WTC11 (cell line): ENCODE measurements around the gene OPCML. TPM values are rescaled to one million over a fixed set of nuclear protein-coding genes. Genes with fewer than 3 reads are reported as not detected.

ENCODE experiments used
- ATAC-seq: fragments of 200-7000 bp; cut with Tn5 transposase; 2 replicates; pipeline ENCODE4 v1.10.0; 2021; ENCODE audit warnings: mild to moderate bottlenecking, moderate library complexity
- CTCF ChIA-PET: fragments of 300-600 bp; sonication (Branson Sonifier 250); formaldehyde crosslinking; loops from one replicate; lab custom pipeline; 2021; ENCODE audit warnings: antibody characterized with exemption; lab: Charles Lee
- POLR2A ChIA-PET: fragments of 350-600 bp; sonication (Branson Sonifier 250); formaldehyde crosslinking; loops from one replicate; lab custom pipeline; 2021; ENCODE audit warnings: antibody characterized with exemption; lab: Charles Lee
- DNase-seq: peaks from one replicate; pipeline ENCODE4 v3.0.0; 2021; ENCODE audit warnings: low spot score
- H3K27ac Mint-ChIP-seq: 2 replicates; pipeline ENCODE4 v1.8.0; 2021; ENCODE audit warnings: mixed read lengths
- H3K27me3 Mint-ChIP-seq: 2 replicates; pipeline ENCODE4 v1.8.0; 2021; ENCODE audit warnings: low read depth, mild to moderate bottlenecking, moderate library complexity, mixed read lengths
- H3K36me3 Mint-ChIP-seq: 2 replicates; pipeline ENCODE4 v1.8.0; 2021; ENCODE audit warnings: mixed read lengths
- H3K4me1 Mint-ChIP-seq: 2 replicates; pipeline ENCODE4 v1.8.0; 2022; ENCODE audit warnings: mixed read lengths
- H3K4me3 Mint-ChIP-seq: 2 replicates; pipeline ENCODE4 v1.8.0; 2021; ENCODE audit warnings: mild to moderate bottlenecking, moderate library complexity, mixed read lengths
- H3K9me3 Mint-ChIP-seq: 2 replicates; pipeline ENCODE4 v1.8.0; 2021; ENCODE audit warnings: mixed read lengths
- ATF1 ChIP-seq: sonication (generic); formaldehyde crosslinking; IDR thresholded peaks from 2 replicates; pipeline ENCODE4 v1.8.1; 2023; ENCODE audit warnings: mild to moderate bottlenecking, moderate library complexity, missing genetic modification reagents
- CREB1 ChIP-seq: sonication (generic); formaldehyde crosslinking; IDR thresholded peaks from 2 replicates; pipeline ENCODE4 v1.8.0; 2023; ENCODE audit warnings: mild to moderate bottlenecking, missing genetic modification reagents
- E2F5 ChIP-seq: sonication (generic); formaldehyde crosslinking; IDR thresholded peaks from 2 replicates; pipeline ENCODE4 v1.8.1; 2022; ENCODE audit warnings: mild to moderate bottlenecking, moderate library complexity, missing genetic modification reagents
- FOXP4 ChIP-seq: sonication (generic); formaldehyde crosslinking; IDR thresholded peaks from 2 replicates; pipeline ENCODE4 v1.8.0; 2022; ENCODE audit warnings: mild to moderate bottlenecking, missing genetic modification reagents
- GABPB1 ChIP-seq: sonication (generic); formaldehyde crosslinking; IDR thresholded peaks from 2 replicates; pipeline ENCODE4 v1.8.1; 2023; ENCODE audit warnings: mild to moderate bottlenecking, missing genetic modification reagents
- HMGA2 ChIP-seq: fragments of 250-450 bp; sonication (Bioruptor Pico); IDR thresholded peaks from 2 replicates; pipeline ENCODE4 v1.4.0; 2021; ENCODE audit warnings: mild to moderate bottlenecking, moderate library complexity
- IRF1 ChIP-seq: sonication (generic); formaldehyde crosslinking; IDR thresholded peaks from 2 replicates; pipeline ENCODE4 v1.8.0; 2023; ENCODE audit warnings: missing genetic modification reagents
- MYBL2 ChIP-seq: sonication (generic); formaldehyde crosslinking; IDR thresholded peaks from 2 replicates; pipeline ENCODE4 v1.8.1; 2023; ENCODE audit warnings: mild to moderate bottlenecking, moderate library complexity, missing genetic modification reagents
- NFATC4 ChIP-seq: fragments of 250-450 bp; sonication (Bioruptor Pico); IDR thresholded peaks from 2 replicates; pipeline ENCODE4 v1.9.0; 2021; ENCODE audit warnings: mild to moderate bottlenecking
- NFE2L1 ChIP-seq: sonication (generic); formaldehyde crosslinking; IDR thresholded peaks from 2 replicates; pipeline ENCODE4 v1.8.1; 2023; ENCODE audit warnings: missing genetic modification reagents
- NR1H2 ChIP-seq: sonication (generic); formaldehyde crosslinking; IDR thresholded peaks from 2 replicates; pipeline ENCODE4 v1.9.0; 2021; ENCODE audit warnings: mild to moderate bottlenecking, moderate library complexity, missing genetic modification reagents
- OVOL2 ChIP-seq: fragments of 250-450 bp; sonication (Bioruptor Pico); IDR thresholded peaks from 2 replicates; pipeline ENCODE4 v1.9.0; 2021; ENCODE audit warnings: mild to moderate bottlenecking, borderline replicate concordance
- PRDM15 ChIP-seq: sonication (generic); formaldehyde crosslinking; IDR thresholded peaks from 2 replicates; pipeline ENCODE4 v1.8.0; 2022; ENCODE audit warnings: missing genetic modification reagents
- RELA ChIP-seq: sonication (generic); formaldehyde crosslinking; IDR thresholded peaks from 2 replicates; pipeline ENCODE4 v1.8.1; 2022; ENCODE audit warnings: missing genetic modification reagents, mild to moderate bottlenecking, borderline replicate concordance
- USF1 ChIP-seq: sonication (generic); formaldehyde crosslinking; IDR thresholded peaks from 2 replicates; pipeline ENCODE4 v1.8.0; 2022; ENCODE audit warnings: mild to moderate bottlenecking, missing genetic modification reagents
- ZBTB21 ChIP-seq: sonication (generic); formaldehyde crosslinking; IDR thresholded peaks from 2 replicates; pipeline ENCODE4 v1.8.1; 2023; ENCODE audit warnings: mild to moderate bottlenecking, missing genetic modification reagents, borderline replicate concordance
- ZMAT4 ChIP-seq: fragments of 250-450 bp; sonication (Bioruptor Pico); IDR thresholded peaks from 2 replicates; pipeline ENCODE4 v1.9.0; 2021; ENCODE audit warnings: mild to moderate bottlenecking
- ZNF219 ChIP-seq: sonication (generic); formaldehyde crosslinking; IDR thresholded peaks from 2 replicates; pipeline ENCODE4 v1.8.0; 2023; ENCODE audit warnings: missing genetic modification reagents, mild to moderate bottlenecking, borderline replicate concordance
- ZNF263 ChIP-seq: sonication (generic); formaldehyde crosslinking; IDR thresholded peaks from 2 replicates; pipeline ENCODE4 v1.8.1; 2022; ENCODE audit warnings: low read depth, mild to moderate bottlenecking, moderate library complexity, missing genetic modification reagents
- ZNF396 ChIP-seq: fragments of 250-450 bp; sonication (Bioruptor Pico); IDR thresholded peaks from 2 replicates; pipeline ENCODE4 v1.8.0; 2021; ENCODE audit warnings: mild to moderate bottlenecking, moderate library complexity, borderline replicate concordance
- total RNA-seq: library from RNA; stranded (reverse); gene quantifications from 3 replicates; pipeline ENCODE4 v1.2.3, GENCODE V29; 2021
- TF ChIP-seq, protein P1 (sequence below): sonication (generic); formaldehyde crosslinking; conservative IDR thresholded peaks from 2 replicates; pipeline ENCODE4 v1.8.1; 2022; ENCODE audit warnings: mild to moderate bottlenecking, missing genetic modification reagents
- TF ChIP-seq, protein P2 (sequence below): sonication (generic); formaldehyde crosslinking; IDR thresholded peaks from 2 replicates; pipeline ENCODE4 v1.8.1; 2023; ENCODE audit warnings: mild to moderate bottlenecking, missing genetic modification reagents

Gene OPCML
- total RNA-seq, 1 experiment from 2014 or later = 1.5 TPM

DNA sequence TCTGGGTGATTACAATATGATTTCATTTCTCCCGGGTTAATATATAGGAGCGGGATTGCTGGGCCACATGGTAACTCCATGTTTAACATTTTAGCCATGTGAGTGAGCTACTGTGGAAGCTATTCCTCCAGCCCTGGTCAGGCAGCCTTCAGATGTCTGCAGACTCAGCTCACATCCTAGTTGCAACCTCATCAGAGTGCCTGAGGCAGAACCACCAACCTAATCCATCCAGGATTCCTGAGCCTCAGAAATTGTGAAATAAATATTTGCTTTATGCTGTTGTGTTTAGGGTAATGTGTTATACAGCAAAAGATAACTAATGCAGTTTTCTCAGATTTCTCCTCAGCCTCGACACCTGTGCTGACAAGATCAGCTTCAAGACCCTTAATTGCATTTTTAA lies 676.8 kb downstream of the OPCML start (continued):
- TF ChIP-seq ZMAT4 (no peak), ZNF263 (CRISPR knock-in tag) (no peak), NFATC4 (no peak), OVOL2 (CRISPR knock-in tag) (no peak), PRDM15 (CRISPR knock-in tag) (no peak)
- TF ChIP-seq, protein P1, sequence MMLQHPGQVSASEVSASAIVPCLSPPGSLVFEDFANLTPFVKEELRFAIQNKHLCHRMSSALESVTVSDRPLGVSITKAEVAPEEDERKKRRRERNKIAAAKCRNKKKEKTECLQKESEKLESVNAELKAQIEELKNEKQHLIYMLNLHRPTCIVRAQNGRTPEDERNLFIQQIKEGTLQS = no peak
- TF ChIP-seq, all 79 proteins: peak for 0

GRCh38 chr11:132853886-132854285 lies 678.4 kb downstream of the OPCML start:
- H3K4me1 Mint-ChIP-seq = peaks cover 26% of the 10 kb centered on the region
- TF ChIP-seq E2F5 = no peak
- TF ChIP-seq USF1 (CRISPR knock-in tag) = no peak
- TF ChIP-seq ATF1 (CRISPR knock-in tag) = no peak
- no peak for TF ChIP-seq ZNF396
- TF ChIP-seq ZNF263 (CRISPR knock-in tag) = no peak
- no peak for TF ChIP-seq NR1H2
- no peak for TF ChIP-seq NFE2L1
- TF ChIP-seq CREB1 (CRISPR knock-in tag) = no peak
- no peak for TF ChIP-seq IRF1 (CRISPR knock-in tag)
- no peak for TF ChIP-seq ZBTB21
- no peak for TF ChIP-seq MYBL2
- no peak for TF ChIP-seq FOXP4 (CRISPR knock-in tag)
- no peak for TF ChIP-seq HMGA2
- no peak for TF ChIP-seq ZNF219 (CRISPR knock-in tag)
- TF ChIP-seq GABPB1 (CRISPR knock-in tag) = no peak
- TF ChIP-seq, protein P2, sequence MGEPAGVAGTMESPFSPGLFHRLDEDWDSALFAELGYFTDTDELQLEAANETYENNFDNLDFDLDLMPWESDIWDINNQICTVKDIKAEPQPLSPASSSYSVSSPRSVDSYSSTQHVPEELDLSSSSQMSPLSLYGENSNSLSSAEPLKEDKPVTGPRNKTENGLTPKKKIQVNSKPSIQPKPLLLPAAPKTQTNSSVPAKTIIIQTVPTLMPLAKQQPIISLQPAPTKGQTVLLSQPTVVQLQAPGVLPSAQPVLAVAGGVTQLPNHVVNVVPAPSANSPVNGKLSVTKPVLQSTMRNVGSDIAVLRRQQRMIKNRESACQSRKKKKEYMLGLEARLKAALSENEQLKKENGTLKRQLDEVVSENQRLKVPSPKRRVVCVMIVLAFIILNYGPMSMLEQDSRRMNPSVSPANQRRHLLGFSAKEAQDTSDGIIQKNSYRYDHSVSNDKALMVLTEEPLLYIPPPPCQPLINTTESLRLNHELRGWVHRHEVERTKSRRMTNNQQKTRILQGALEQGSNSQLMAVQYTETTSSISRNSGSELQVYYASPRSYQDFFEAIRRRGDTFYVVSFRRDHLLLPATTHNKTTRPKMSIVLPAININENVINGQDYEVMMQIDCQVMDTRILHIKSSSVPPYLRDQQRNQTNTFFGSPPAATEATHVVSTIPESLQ = no peak
- no peak for TF ChIP-seq ZMAT4
- no peak for TF ChIP-seq RELA (CRISPR knock-in tag)

More at GRCh38 chr11:132853886-132854285, 678.4 kb downstream of the OPCML start:
- peaks cover 26% of the 10 kb centered on the region for H3K9me3 Mint-ChIP-seq
- DNase-seq (no peak), ATAC-seq (no peak)
- H3K27ac Mint-ChIP-seq = no peak overlapping the region
- POLR2A ChIA-PET = interaction anchor here (0.6 kb wide), 1 partner anchor 8 kb away, joined by 5 read pairs; no protein-coding TSS in a partner anchor
- CTCF ChIA-PET = interaction anchor here (1.0 kb wide), 1 partner anchor 9 kb away, joined by 3 read pairs; no protein-coding TSS in a partner anchor
- H3K4me3 Mint-ChIP-seq = no peak overlapping the region
- H3K27me3 Mint-ChIP-seq = no peaks in the 10 kb centered on the region; the same call in 1 of the 2 replicates
- peaks cover 26% of the 10 kb centered on the region for H3K36me3 Mint-ChIP-seq
